Neuronal stem cell (in vitro differentiated cells): ENCODE measurements around the gene ADAMTSL1.

ENCODE experiments used
- DNase-seq: peaks from one replicate; pipeline ENCODE4 v3.0.0-alpha.2; 2013; ENCODE audit warnings: low spot score
- H2AFZ ChIP-seq: one replicate; pipeline ENCODE4 v1.6.1; 2013; ENCODE audit warnings: mild to moderate bottlenecking, low read length, inconsistent platforms
- H2AK5ac ChIP-seq: 2 replicates; pipeline ENCODE4 v1.6.1; 2013; ENCODE audit warnings: low read depth, mild to moderate bottlenecking, inconsistent platforms, low read length, moderate library complexity, mixed read lengths
- H2BK120ac ChIP-seq: 2 replicates; pipeline ENCODE4 v1.6.1; 2013; ENCODE audit warnings: low read depth, mild to moderate bottlenecking, inconsistent platforms, low read length, moderate library complexity, mixed read lengths
- H2BK12ac ChIP-seq: one replicate; pipeline ENCODE4 v1.6.1; 2013; ENCODE audit warnings: low read length, inconsistent platforms
- H2BK15ac ChIP-seq: 2 replicates; pipeline ENCODE4 v1.6.1; 2013; ENCODE audit warnings: mild to moderate bottlenecking, low read length, inconsistent platforms, mixed read lengths
- H2BK5ac ChIP-seq: one replicate; pipeline ENCODE4 v1.6.1; 2013; ENCODE audit warnings: inconsistent platforms, mild to moderate bottlenecking, low read length, moderate library complexity
- H3K14ac ChIP-seq: one replicate; pipeline ENCODE4 v1.6.1; 2013; ENCODE audit warnings: low read length, inconsistent platforms
- H3K18ac ChIP-seq: 2 replicates; pipeline ENCODE4 v1.6.1; 2013; ENCODE audit warnings: low read length, inconsistent platforms
- H3K23ac ChIP-seq: 2 replicates; pipeline ENCODE4 v1.6.1; 2013; ENCODE audit warnings: low read depth, mild to moderate bottlenecking, mixed read lengths, low read length, inconsistent platforms; ENCODE audit not compliant: poor library complexity
- H3K27ac ChIP-seq: replicated peaks from 3 replicates; pipeline ENCODE4 v1.5.1; 2013; ENCODE audit warnings: low read length, inconsistent platforms
- H3K27me3 ChIP-seq, 3 experiments: 2 replicates each; pipeline ENCODE4 v1.6.1; 2013; ENCODE audit warnings: low read length in 3 of 3, mild to moderate bottlenecking in 2 of 3, inconsistent platforms in 1 of 3, low read depth in 1 of 3, mixed read lengths in 1 of 3, moderate library complexity in 1 of 3; ENCODE audit not compliant: control insufficient read depth in 3 of 3, insufficient read depth in 3 of 3
- H3K36me3 ChIP-seq, 2 donors: replicated peaks in 1 of 2; 2 replicates each; pipeline ENCODE4 v1.6.1; 2013; ENCODE audit warnings: low read length in 2 of 2; ENCODE audit not compliant: control insufficient read depth in 2 of 2, insufficient read depth in 2 of 2
- H3K4ac ChIP-seq: 2 replicates; pipeline ENCODE4 v1.6.1; 2013; ENCODE audit warnings: inconsistent platforms, mild to moderate bottlenecking, low read length, moderate library complexity
- H3K4me1 ChIP-seq, 2 donors: 1 replicate in 1 of 2; 2 replicates in 1 of 2; pipeline ENCODE4 v1.6.1; 2013; ENCODE audit warnings: low read length in 2 of 2, low read depth in 1 of 2; ENCODE audit not compliant: control insufficient read depth in 2 of 2, insufficient read depth in 1 of 2
- H3K4me2 ChIP-seq: one replicate; pipeline ENCODE4 v1.6.1; 2013; ENCODE audit warnings: mild to moderate bottlenecking, low read length, inconsistent platforms; ENCODE audit not compliant: insufficient read depth, poor library complexity, severe bottlenecking
- H3K4me3 ChIP-seq, 2 donors: 2 replicates each; pipeline ENCODE4 v1.5.1; 2013; ENCODE audit warnings: low read length in 2 of 2, mild to moderate bottlenecking in 2 of 2, inconsistent platforms in 1 of 2, moderate library complexity in 1 of 2
- H3K79me1 ChIP-seq: one replicate; pipeline ENCODE4 v1.6.1; 2013; ENCODE audit warnings: low read depth, mild to moderate bottlenecking, inconsistent platforms, low read length, moderate library complexity
- H3K9ac ChIP-seq: one replicate; pipeline ENCODE4 v1.6.1; 2013; ENCODE audit warnings: mild to moderate bottlenecking, low read depth, low read length, inconsistent platforms; ENCODE audit not compliant: poor library complexity
- H3K9me3 ChIP-seq, 2 donors: replicated peaks in 1 of 2; 2 replicates each; pipeline versions ENCODE3 to v1.6.1; 2013; ENCODE audit warnings: low read length in 2 of 2, mild to moderate bottlenecking in 2 of 2, inconsistent platforms in 1 of 2, low read depth in 1 of 2, mixed read lengths in 1 of 2, moderate library complexity in 1 of 2; ENCODE audit not compliant: control insufficient read depth in 2 of 2, insufficient read depth in 1 of 2
- H4K8ac ChIP-seq: one replicate; pipeline ENCODE4 v1.6.1; 2013; ENCODE audit warnings: low read depth, mild to moderate bottlenecking, inconsistent platforms, low read length, moderate library complexity
- H4K91ac ChIP-seq: one replicate; pipeline ENCODE4 v1.6.1; 2013; ENCODE audit warnings: low read length, low read depth, mild to moderate bottlenecking, inconsistent platforms; ENCODE audit not compliant: poor library complexity
- WGBS, 2 donors: extraction: QIAGEN DNeasy Blood & Tissue Kit; methylation state at CpG; one replicate each; pipeline ENCODE4 v1.1.7; 2013; ENCODE audit warnings: missing lambda C conversion rate in 2 of 2, mixed read lengths in 1 of 2; ENCODE audit not compliant: insufficient read length in 2 of 2, insufficient replicate concordance in 1 of 2; ENCODE audit errors: extremely low coverage in 2 of 2; 5-methylcytosine and 5-hydroxymethylcytosine counted together

ADAMTSL1 gene

DNA sequence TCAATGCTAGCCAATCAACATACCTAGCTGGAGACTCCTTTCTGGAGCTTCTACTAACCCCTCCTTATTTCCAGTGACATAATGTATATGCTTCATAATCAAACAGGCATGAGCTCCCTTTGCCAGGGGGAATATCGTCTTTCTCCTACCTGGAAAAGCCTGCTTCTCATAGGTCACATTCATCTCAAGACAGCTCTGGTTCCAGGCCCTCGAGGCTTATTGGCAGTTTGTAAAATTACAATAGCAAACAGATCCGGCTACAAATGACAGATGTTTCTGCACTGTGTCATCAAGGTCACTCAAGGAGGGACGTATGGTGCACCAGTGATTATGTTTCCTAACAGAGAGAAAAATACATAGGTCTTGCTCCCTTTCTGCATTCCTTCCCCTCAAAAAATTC is 419.1 kb downstream of the ADAMTSL1 start:
- Histone ChIP-seq H3K27me3 (no peaks in the 10 kb centered on the region), H3K27ac (no peak overlapping the region), H4K8ac (no peak overlapping the region), H2BK12ac (no peak overlapping the region), H4K91ac (no peak overlapping the region), H3K36me3 (no peaks in the 10 kb centered on the region), H3K14ac (no peak overlapping the region), H3K4ac (no peak overlapping the region), H2BK5ac (no peak overlapping the region), H3K4me3 (no peak overlapping the region), H3K79me1 (no peaks in the 10 kb centered on the region), H2BK15ac (no peak overlapping the region), H3K9me3 (peaks cover 0 to 10% of the 10 kb centered on the region in 2 donors), H3K9ac (no peak overlapping the region), H3K4me1 (no peaks in the 10 kb centered on the region), H3K23ac (no peak overlapping the region), H2BK120ac (no peak overlapping the region), H2AFZ (no peak overlapping the region), H3K18ac (no peak overlapping the region), H3K4me2 (no peak overlapping the region), H2AK5ac (no peak overlapping the region)
- no CpG with 5 or more reads among the region's 4 CpGs for WGBS, 2 donors
- no peak for DNase-seq

DNA sequence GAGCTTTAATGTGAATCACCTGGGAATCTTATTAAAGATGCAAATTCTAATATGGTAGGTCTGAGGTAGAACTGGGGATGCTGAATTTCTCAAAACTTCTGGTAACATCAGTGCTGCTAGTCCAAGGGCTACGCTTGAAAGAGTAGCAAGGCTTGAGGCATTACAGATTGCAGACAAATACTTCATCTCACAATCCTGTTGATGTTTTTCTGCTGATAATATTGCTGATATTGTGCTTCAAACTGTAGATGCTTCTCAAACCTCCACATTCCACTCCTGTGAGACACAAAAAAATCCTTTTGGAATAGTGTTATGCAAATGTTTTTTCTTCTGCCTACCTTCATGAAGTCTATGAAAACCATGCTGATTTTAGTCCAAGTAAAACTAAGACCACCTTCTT is 419.5 kb downstream of the ADAMTSL1 start:
- Histone ChIP-seq H3K4me2 (no peak overlapping the region), H2BK120ac (no peak overlapping the region), H3K79me1 (no peaks in the 10 kb centered on the region), H4K91ac (no peak overlapping the region), H3K36me3 (no peaks in the 10 kb centered on the region), H4K8ac (no peak overlapping the region), H3K9me3 (peaks cover 0 to 10% of the 10 kb centered on the region in 2 donors), H2BK12ac (no peak overlapping the region), H3K9ac (no peak overlapping the region), H2BK5ac (no peak overlapping the region), H3K27me3 (no peaks in the 10 kb centered on the region), H3K18ac (no peak overlapping the region), H3K14ac (no peak overlapping the region), H3K4me3 (no peak overlapping the region), H3K23ac (no peak overlapping the region), H2BK15ac (no peak overlapping the region), H3K27ac (no peak overlapping the region), H3K4me1 (no peaks in the 10 kb centered on the region), H2AFZ (no peak overlapping the region), H2AK5ac (no peak overlapping the region), H3K4ac (no peak overlapping the region)
- WGBS, 2 donors = no CpG with 5 or more reads among the region's 1 CpG
- DNase-seq = no peak

DNA sequence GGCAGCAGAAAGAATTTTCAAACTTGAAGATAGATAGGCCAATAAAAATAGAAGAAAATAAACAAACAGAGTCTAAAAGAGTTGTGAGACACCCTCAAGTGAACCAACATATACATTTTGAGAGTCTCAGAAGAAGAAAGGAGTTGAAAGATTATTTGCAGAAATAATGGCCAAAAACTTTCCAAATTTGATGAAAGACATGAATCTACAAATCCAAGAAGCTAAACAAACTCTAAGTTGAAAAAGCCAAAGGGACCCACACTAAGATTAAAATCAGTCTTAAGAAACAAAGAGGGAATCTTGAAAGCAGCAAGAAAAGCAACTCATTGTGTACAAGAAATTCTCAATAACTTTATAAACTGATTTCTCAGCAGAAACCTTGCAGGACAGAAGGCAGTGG is 422.1 kb downstream of the ADAMTSL1 start:
- no peak for DNase-seq
- no peak overlapping the region for H3K4me3 ChIP-seq
- H2BK120ac ChIP-seq = no peak overlapping the region
- no peak overlapping the region for H3K18ac ChIP-seq
- H3K36me3 ChIP-seq = no peaks in the 10 kb centered on the region
- no peak overlapping the region for H3K23ac ChIP-seq
- H3K14ac ChIP-seq = no peak overlapping the region
- H3K4me2 ChIP-seq = no peak overlapping the region
- H4K8ac ChIP-seq = no peak overlapping the region
- no peak overlapping the region for H3K27ac ChIP-seq
- H3K4ac ChIP-seq = no peak overlapping the region
- H2AFZ ChIP-seq = no peak overlapping the region
- no peak overlapping the region for H2AK5ac ChIP-seq
- H4K91ac ChIP-seq = no peak overlapping the region
- no peaks in the 10 kb centered on the region for H3K4me1 ChIP-seq
- H2BK15ac ChIP-seq = no peak overlapping the region
- no peaks in the 10 kb centered on the region for H3K27me3 ChIP-seq
- H3K79me1 ChIP-seq = no peaks in the 10 kb centered on the region
- no peak overlapping the region for H2BK5ac ChIP-seq
- H2BK12ac ChIP-seq = no peak overlapping the region
- peaks cover 0 to 10% of the 10 kb centered on the region in 2 donors for H3K9me3 ChIP-seq
- H3K9ac ChIP-seq = no peak overlapping the region

DNA sequence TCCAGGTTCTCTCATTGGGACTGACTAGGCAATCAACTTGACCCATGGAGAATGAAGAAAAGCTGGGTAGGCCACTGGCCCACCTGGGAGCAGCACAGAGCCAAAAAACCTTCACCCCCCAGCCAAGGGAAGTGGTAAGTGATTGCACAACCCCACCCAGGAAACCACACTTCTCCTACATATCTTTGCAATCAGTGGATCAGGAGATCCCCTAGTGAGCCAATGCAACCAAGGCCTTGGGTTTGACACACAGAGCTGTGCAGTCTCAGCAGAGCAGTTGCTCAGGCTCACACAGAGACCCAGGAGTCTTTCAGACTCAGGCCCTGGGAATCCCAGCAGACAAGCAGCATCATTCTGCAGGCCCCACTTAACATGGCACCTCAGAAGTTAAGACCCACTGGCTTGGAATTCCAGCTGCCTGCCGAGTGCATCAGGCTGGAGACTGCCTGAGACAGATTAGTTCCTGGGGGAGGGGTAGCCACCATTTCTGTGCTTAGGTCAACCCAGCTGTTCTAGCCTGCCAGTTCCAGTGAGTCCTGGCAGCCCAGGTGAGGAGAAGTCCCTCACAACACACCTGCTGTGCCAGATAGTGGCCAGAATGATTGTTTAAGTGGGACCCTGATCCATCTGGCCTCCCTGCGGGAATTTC is 422.7 kb downstream of the ADAMTSL1 start:
- H3K23ac ChIP-seq = no peak overlapping the region
- H2BK5ac ChIP-seq = no peak overlapping the region
- H3K4me1 ChIP-seq = no peaks in the 10 kb centered on the region
- H2BK12ac ChIP-seq = no peak overlapping the region
- no peak overlapping the region for H4K8ac ChIP-seq
- no peak overlapping the region for H3K4me2 ChIP-seq
- H3K36me3 ChIP-seq = no peaks in the 10 kb centered on the region
- H3K9ac ChIP-seq = no peak overlapping the region
- no peak overlapping the region for H3K18ac ChIP-seq
- no peak overlapping the region for H2AFZ ChIP-seq
- no peak overlapping the region for H2BK120ac ChIP-seq
- peaks cover 0 to 10% of the 10 kb centered on the region in 2 donors for H3K9me3 ChIP-seq
- H3K14ac ChIP-seq = no peak overlapping the region
- H3K27ac ChIP-seq = no peak overlapping the region
- H4K91ac ChIP-seq = no peak overlapping the region
- no peaks in the 10 kb centered on the region for H3K27me3 ChIP-seq
- H2AK5ac ChIP-seq = no peak overlapping the region
- H2BK15ac ChIP-seq = no peak overlapping the region
- DNase-seq = no peak
- no peak overlapping the region for H3K4ac ChIP-seq
- no peaks in the 10 kb centered on the region for H3K79me1 ChIP-seq
- H3K4me3 ChIP-seq = no peak overlapping the region
- WGBS, 2 donors = no CpG with 5 or more reads among the region's 2 CpGs
